ENCODE measurements around the gene MXI1.

DNA sequence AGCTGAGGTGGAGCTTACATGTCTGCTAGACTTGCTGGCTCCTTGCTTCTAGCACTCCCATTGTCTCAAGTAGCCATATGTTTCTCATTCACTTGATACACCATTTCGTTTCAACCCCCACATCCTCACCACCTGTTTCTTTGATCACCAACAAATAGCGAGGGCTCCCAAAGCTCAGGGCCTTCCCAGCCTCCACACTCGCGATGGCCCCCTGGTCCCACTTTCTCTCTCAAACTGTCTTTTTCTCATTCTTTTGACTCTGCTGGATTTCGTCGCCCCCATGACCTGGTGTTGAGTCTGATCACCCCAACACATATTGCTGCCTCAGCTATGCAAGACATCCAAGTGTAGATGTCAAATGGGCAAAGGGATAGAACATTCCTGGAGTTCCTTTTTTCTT, 123.3 kb downstream of the MXI1 start:
- TF ChIP-seq, protein P1, sequence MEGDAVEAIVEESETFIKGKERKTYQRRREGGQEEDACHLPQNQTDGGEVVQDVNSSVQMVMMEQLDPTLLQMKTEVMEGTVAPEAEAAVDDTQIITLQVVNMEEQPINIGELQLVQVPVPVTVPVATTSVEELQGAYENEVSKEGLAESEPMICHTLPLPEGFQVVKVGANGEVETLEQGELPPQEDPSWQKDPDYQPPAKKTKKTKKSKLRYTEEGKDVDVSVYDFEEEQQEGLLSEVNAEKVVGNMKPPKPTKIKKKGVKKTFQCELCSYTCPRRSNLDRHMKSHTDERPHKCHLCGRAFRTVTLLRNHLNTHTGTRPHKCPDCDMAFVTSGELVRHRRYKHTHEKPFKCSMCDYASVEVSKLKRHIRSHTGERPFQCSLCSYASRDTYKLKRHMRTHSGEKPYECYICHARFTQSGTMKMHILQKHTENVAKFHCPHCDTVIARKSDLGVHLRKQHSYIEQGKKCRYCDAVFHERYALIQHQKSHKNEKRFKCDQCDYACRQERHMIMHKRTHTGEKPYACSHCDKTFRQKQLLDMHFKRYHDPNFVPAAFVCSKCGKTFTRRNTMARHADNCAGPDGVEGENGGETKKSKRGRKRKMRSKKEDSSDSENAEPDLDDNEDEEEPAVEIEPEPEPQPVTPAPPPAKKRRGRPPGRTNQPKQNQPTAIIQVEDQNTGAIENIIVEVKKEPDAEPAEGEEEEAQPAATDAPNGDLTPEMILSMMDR (IDR thresholded peaks at IDR 0.05) = no peak
- TF ChIP-seq EZH2 (IDR thresholded peaks at IDR 0.05; ENCODE audit: borderline replicate concordance, insufficient read depth, low read depth, low read length, poor library complexity, severe bottlenecking) = no peak
